Glutamatergic neuron (in vitro differentiated cells): ENCODE results near the gene HDAC4. TPM values are rescaled to one million over a fixed set of nuclear protein-coding genes. Genes with fewer than 3 reads are reported as not detected.

Experiments used
- DNase-seq: peaks from one replicate; pipeline ENCODE4 v3.0.0; 2022
- H3K27ac Mint-ChIP-seq: one replicate; pipeline ENCODE4 v1.8.0; 2020; ENCODE audit warnings: mild to moderate bottlenecking, mixed read lengths, inconsistent platforms; ENCODE audit not compliant: unreplicated experiment
- H3K27me3 Mint-ChIP-seq: one replicate; pipeline ENCODE4 v1.8.0; 2020; ENCODE audit warnings: mild to moderate bottlenecking, moderate library complexity, mixed read lengths, inconsistent platforms; ENCODE audit not compliant: unreplicated experiment
- H3K36me3 Mint-ChIP-seq: one replicate; pipeline ENCODE4 v1.8.0; 2020; ENCODE audit warnings: mild to moderate bottlenecking, mixed read lengths, inconsistent platforms; ENCODE audit not compliant: unreplicated experiment
- H3K4me1 Mint-ChIP-seq: one replicate; pipeline ENCODE4 v1.8.0; 2020; ENCODE audit warnings: mild to moderate bottlenecking, low read depth, mixed read lengths, inconsistent platforms; ENCODE audit not compliant: unreplicated experiment
- H3K4me3 Mint-ChIP-seq: one replicate; pipeline ENCODE4 v1.8.0; 2020; ENCODE audit warnings: mild to moderate bottlenecking, mixed read lengths, inconsistent platforms; ENCODE audit not compliant: unreplicated experiment
- H3K9me3 Mint-ChIP-seq: one replicate; pipeline ENCODE4 v1.8.0; 2020; ENCODE audit warnings: mild to moderate bottlenecking, moderate library complexity, mixed read lengths, inconsistent platforms; ENCODE audit not compliant: unreplicated experiment
- CTCF ChIP-seq: fragments of 200-600 bp; sonication (generic); IDR thresholded peaks from one replicate; pipeline ENCODE4 v1.5.0; 2021; ENCODE audit not compliant: partially characterized antibody, unreplicated experiment
- total RNA-seq: library from RNA; stranded (reverse); fragmentation: NEBNext Ultra II Directional; extraction: Animal tissue kit (Norgen Biotek cat#: 25700); gene quantifications from one replicate; pipeline ENCODE4 v1.2.1, GENCODE V29; 2021; ENCODE audit not compliant: unreplicated experiment

The HDAC4 gene
- total RNA-seq, 1 donor from 2014 or later: 90.6 TPM

GRCh38 chr2:239285932-239286230 is 114.9 kb downstream of the HDAC4 start:
- no peaks in the 10 kb centered on the region for H3K36me3 Mint-ChIP-seq
- peaks cover 9% of the 10 kb centered on the region for H3K9me3 Mint-ChIP-seq
- H3K27ac Mint-ChIP-seq: peak overlapping the region; percentile 52
- H3K4me3 Mint-ChIP-seq: no peak overlapping the region
- H3K27me3 Mint-ChIP-seq: peaks cover 1% of the 10 kb centered on the region
- H3K4me1 Mint-ChIP-seq: peaks cover 55% of the 10 kb centered on the region
- no peak for TF ChIP-seq CTCF
- DNase-seq: no peak

GRCh38 chr2:239285071-239285931 is 115.5 kb downstream of the HDAC4 start:
- peaks cover 9% of the 10 kb centered on the region for H3K9me3 Mint-ChIP-seq
- no peak for DNase-seq
- no peak for TF ChIP-seq CTCF
- peak overlapping the region; percentile 82 for H3K27ac Mint-ChIP-seq
- H3K4me3 Mint-ChIP-seq: peak overlapping the region; percentile 14
- H3K4me1 Mint-ChIP-seq: peaks cover 49% of the 10 kb centered on the region
- H3K27me3 Mint-ChIP-seq: peaks cover 1% of the 10 kb centered on the region
- H3K36me3 Mint-ChIP-seq: no peaks in the 10 kb centered on the region

- Mint-ChIP-seq H3K9me3 (peaks cover 11% of the 10 kb centered on the region), H3K27ac (no peak overlapping the region), H3K4me3 (no peak overlapping the region), H3K36me3 (no peaks in the 10 kb centered on the region), H3K4me1 (peaks cover 42% of the 10 kb centered on the region), H3K27me3 (peaks cover 2% of the 10 kb centered on the region)
- peak; percentile 31 for DNase-seq
- no peak for TF ChIP-seq CTCF
Measured at GRCh38 chr2:239283961-239284795, 116.6 kb downstream of the HDAC4 start.

GRCh38 chr2:239283288-239283945 is 117.4 kb downstream of the HDAC4 start:
- no peak for TF ChIP-seq CTCF
- H3K36me3 Mint-ChIP-seq: no peaks in the 10 kb centered on the region
- no peak for DNase-seq
- H3K9me3 Mint-ChIP-seq: peaks cover 13% of the 10 kb centered on the region
- H3K4me3 Mint-ChIP-seq: peak overlapping the region; percentile 11
- H3K27ac Mint-ChIP-seq: no peak overlapping the region
- H3K4me1 Mint-ChIP-seq: peaks cover 42% of the 10 kb centered on the region
- peaks cover 4% of the 10 kb centered on the region for H3K27me3 Mint-ChIP-seq
